K562 (cell line): ENCODE data around the gene TNIK. TPM values are rescaled to one million over a fixed set of nuclear protein-coding genes. Genes with fewer than 3 reads are reported as not detected.

Experiments
- ATAC-seq: fragments of 200-7000 bp; cut with Tn5 transposase; 3 replicates; pipeline ENCODE4 v1.9.1; 2020; ENCODE audit warnings: moderate library complexity
- BruUV-seq: library from RNA; stranded (reverse); fragments of 400-500 nt; replicated peaks from 2 replicates; lab custom pipeline; 2021; lab: Mats Ljungman, UMichigan
- CTCF ChIA-PET: fragments of 300-600 bp; formaldehyde crosslinking; extraction: SDS; loops from one replicate; lab custom pipeline; 2021; ENCODE audit warnings: low intra/inter-chr PET ratio; lab: Yijun Ruan, JAX
- POLR2A ChIA-PET: fragments of 300-600, 350-650 bp; sonication (Branson Sonifier 250); formaldehyde crosslinking; extraction: SDS; loops from one replicate; lab custom pipeline; 2021; ENCODE audit warnings: antibody characterized with exemption, inconsistent platforms; lab: Yijun Ruan, JAX
- DNase-seq, 4 experiments: peaks; one replicate each; pipeline versions ENCODE4 v3.0.0 to v3.0.0-alpha.2; 2011 to 2018; ENCODE audit warnings: low spot score in 3 of 4, mixed read lengths in 3 of 4; ENCODE audit errors: extremely low read depth in 1 of 4
- FAIRE-seq: peaks from 2 replicates; lab custom pipeline; 2011; peaks lifted over from hg19 to GRCh38; lab: Jason Lieb, UNC
- H2AFZ ChIP-seq: 2 replicates; pipeline ENCODE4 v1.6.0; 2011; ENCODE audit warnings: low read depth, low read length, control low read depth, inconsistent platforms
- H3K27ac ChIP-seq: fragments of 200-600 bp; 3 replicates; pipeline ENCODE4 v1.8.0; 2011; ENCODE audit warnings: low read depth, mild to moderate bottlenecking, control low read depth, inconsistent platforms, low read length, moderate library complexity, mixed read lengths; ENCODE audit errors: extremely low read depth
- H3K27me3 ChIP-seq, 2 experiments: fragments of 300-600 bp in 1 of 2; 2 replicates in 1 of 2; 3 replicates in 1 of 2; pipeline versions ENCODE4 v1.6.0 to v1.8.0; 2011; ENCODE audit warnings: inconsistent platforms in 2 of 2, low read length in 2 of 2, mild to moderate bottlenecking in 1 of 2, mixed read lengths in 1 of 2, moderate library complexity in 1 of 2; ENCODE audit not compliant: control insufficient read depth in 2 of 2, insufficient read depth in 2 of 2
- H3K36me3 ChIP-seq: fragments of 300-600 bp; 3 replicates; pipeline ENCODE4 v1.8.0; 2011; ENCODE audit warnings: mild to moderate bottlenecking, low read length, inconsistent platforms; ENCODE audit not compliant: control insufficient read depth, insufficient read depth
- H3K4me1 ChIP-seq, 2 experiments: fragments of 200-600 bp in 1 of 2; replicated peaks in 1 of 2; 2 replicates in 1 of 2; 3 replicates in 1 of 2; pipeline versions ENCODE4 v1.5.1 to v1.8.0; 2011; ENCODE audit warnings: inconsistent platforms in 2 of 2, low read length in 2 of 2, mild to moderate bottlenecking in 1 of 2, mixed read lengths in 1 of 2, moderate library complexity in 1 of 2; ENCODE audit not compliant: control insufficient read depth in 2 of 2, insufficient read depth in 2 of 2
- H3K4me2 ChIP-seq: 2 replicates; pipeline ENCODE4 v1.6.1; 2011; ENCODE audit warnings: low read length, control low read depth, inconsistent platforms, mixed read lengths; ENCODE audit not compliant: insufficient read depth
- H3K4me3 ChIP-seq: fragments of 200-600 bp; sonication (generic), shearing (Covaris generic); 2 replicates; pipeline ENCODE4 v1.5.1; 2016; ENCODE audit warnings: control low read depth, inconsistent platforms
- H3K79me2 ChIP-seq: fragments of 200-600 bp; 3 replicates; pipeline ENCODE4 v1.8.0; 2011; ENCODE audit warnings: low read length, inconsistent platforms; ENCODE audit not compliant: control insufficient read depth, insufficient read depth
- H3K9ac ChIP-seq, 2 experiments: 2 replicates each; pipeline versions ENCODE4 v1.6.0 to v1.6.1; 2011; ENCODE audit warnings: low read depth in 2 of 2, low read length in 2 of 2, control low read depth in 1 of 2, inconsistent platforms in 1 of 2, mild to moderate bottlenecking in 1 of 2, mixed read lengths in 1 of 2; ENCODE audit not compliant: insufficient read depth in 1 of 2
- H3K9me1 ChIP-seq: one replicate; pipeline ENCODE4 v1.6.0; 2011; ENCODE audit warnings: inconsistent platforms, mild to moderate bottlenecking, low read length, moderate library complexity; ENCODE audit not compliant: control insufficient read depth, insufficient read depth
- H3K9me3 ChIP-seq: replicated peaks from 2 replicates; pipeline ENCODE4 v1.5.1; 2011; ENCODE audit warnings: low read depth, low read length, inconsistent platforms; ENCODE audit not compliant: control insufficient read depth, insufficient read depth
- H4K20me1 ChIP-seq: replicated peaks from 2 replicates; pipeline ENCODE4 v1.6.1; 2011; ENCODE audit warnings: low read length, inconsistent platforms, mixed read lengths; ENCODE audit not compliant: control insufficient read depth, insufficient read depth
- CBFA2T2 ChIP-seq: fragments of 450-650 bp; conservative IDR thresholded peaks from 2 replicates; pipeline ENCODE4 v1.6.1; 2017; ENCODE audit warnings: mild to moderate bottlenecking
- E2F6 ChIP-seq, 2 experiments: IDR thresholded peaks; 2 replicates each; pipeline ENCODE4 v1.6.1; 2011; ENCODE audit warnings: borderline replicate concordance in 1 of 2, control low read depth in 1 of 2, low read depth in 1 of 2, low read length in 1 of 2, mild to moderate bottlenecking in 1 of 2, mixed read lengths in 1 of 2, moderate library complexity in 1 of 2; ENCODE audit not compliant: insufficient read depth in 1 of 2, insufficient read length in 1 of 2, poor library complexity in 1 of 2, severe bottlenecking in 1 of 2; ENCODE audit errors: extremely low read depth in 1 of 2
- ETV1 ChIP-seq: fragments of 450-650 bp; conservative IDR thresholded peaks from 2 replicates; pipeline ENCODE4 v1.6.1; 2016; ENCODE audit warnings: missing genetic modification characterization, control low read depth, low read depth, missing compliant biosample characterization
- HES1 ChIP-seq: fragments of 450-650 bp; IDR thresholded peaks from 2 replicates; pipeline ENCODE4 v1.6.1; 2016; ENCODE audit warnings: low read depth, mild to moderate bottlenecking, moderate library complexity
- IRF1 ChIP-seq: sonication (generic); formaldehyde crosslinking; IDR thresholded peaks from 2 replicates; pipeline ENCODE4 v1.8.0; 2022; ENCODE audit warnings: missing genetic modification reagents, mild to moderate bottlenecking, borderline replicate concordance
- POLR2H ChIP-seq: IDR thresholded peaks from 2 replicates; pipeline ENCODE4 v1.6.1; 2016; ENCODE audit warnings: missing genetic modification characterization, low read depth, mild to moderate bottlenecking, control low read depth, missing compliant biosample characterization, moderate library complexity
- PTRF ChIP-seq: fragments of 450-650 bp; IDR thresholded peaks from 2 replicates; pipeline ENCODE4 v1.6.1; 2016; ENCODE audit warnings: mild to moderate bottlenecking, missing genetic modification characterization, missing compliant biosample characterization
- SUPT5H ChIP-seq: fragments of 450-650 bp; IDR thresholded peaks from 2 replicates; pipeline ENCODE4 v1.6.1; 2016
- TEAD2 ChIP-seq: fragments of 450-650 bp; IDR thresholded peaks from 2 replicates; pipeline ENCODE4 v1.6.1; 2016; ENCODE audit warnings: missing genetic modification characterization, control low read depth, missing compliant biosample characterization
- THRAP3 ChIP-seq: fragments of 450-650 bp; IDR thresholded peaks from 2 replicates; pipeline ENCODE4 v1.6.1; 2016; ENCODE audit warnings: mild to moderate bottlenecking, inconsistent platforms, borderline replicate concordance
- YY1 ChIP-seq, 3 experiments: IDR thresholded peaks; 2 replicates each; pipeline ENCODE4 v1.6.1; 2011; ENCODE audit warnings: low read length in 2 of 3, mild to moderate bottlenecking in 2 of 3, moderate library complexity in 2 of 3, borderline replicate concordance in 1 of 3, control low read depth in 1 of 3, low read depth in 1 of 3; ENCODE audit not compliant: insufficient read depth in 3 of 3, insufficient replicate concordance in 2 of 3, control insufficient read depth in 1 of 3, insufficient read length in 1 of 3; ENCODE audit errors: extremely low read depth in 1 of 3
- ZNF143 ChIP-seq: sonication (generic); formaldehyde crosslinking; IDR thresholded peaks from 2 replicates; pipeline ENCODE4 v1.9.0; 2022; ENCODE audit warnings: mild to moderate bottlenecking, missing genetic modification reagents
- ZNF444 ChIP-seq: fragments of 250-450 bp; sonication (Bioruptor Pico); IDR thresholded peaks from 2 replicates; pipeline ENCODE4 v1.4.0; 2020; ENCODE audit warnings: mild to moderate bottlenecking, moderate library complexity
- ZNF668 ChIP-seq: fragments of 250-450 bp; sonication (Bioruptor Pico); IDR thresholded peaks from 2 replicates; pipeline ENCODE4 v1.8.0; 2022; ENCODE audit warnings: mild to moderate bottlenecking, inconsistent platforms
- WGBS: fragments of 100-300 bp; shearing (Covaris generic); methylation state at CpG from one replicate; pipeline ENCODE4 v1.1.6; 2016; ENCODE audit warnings: low coverage, mixed read lengths; ENCODE audit not compliant: insufficient coverage; ENCODE audit errors: missing lambda C conversion rate; 5-methylcytosine and 5-hydroxymethylcytosine counted together
- in situ Hi-C: fragments of 300-500 bp; cut with MboI; formaldehyde crosslinking; loops from 4 replicates; pipeline ENCODE4 v1.15.0; 2018; ENCODE audit warnings: inconsistent platforms, mixed read lengths
- intact Hi-C: fragments of 100-400 bp; cut with micrococcal nuclease; formaldehyde crosslinking; loops from 2 replicates; pipeline ENCODE4 v1.14.2; 2022
- polyA plus RNA-seq, 8 experiments: library from polyadenylated mRNA; depleted of rRNA in 4 of 8; stranded (reverse) in 5 of 8; unstranded in 3 of 8; fragments of >200 nt; fragmentation: Nextera tagmentation in 2 of 8; fragmentation: Illumina TruSeq in 1 of 8; extraction: Ambion mirVana in 2 of 8; extraction: Trizol in 1 of 8; gene quantifications; 2 replicates each; pipeline versions ENCODE4 v1.2.1 to v1.2.3, GENCODE V29; 2011 to 2014; ENCODE audit warnings: inconsistent platforms in 1 of 8, missing spikeins in 1 of 8
- total RNA-seq, 7 experiments: library from RNA; depleted of rRNA in 6 of 7; stranded (reverse); fragments of >200 nt in 6 of 7; fragmentation: Illumina TruSeq in 2 of 7; extraction: Trizol in 2 of 7; gene quantifications; 2 replicates each; pipeline versions ENCODE4 v1.2.1 to v1.2.3, GENCODE V29; 2011 to 2021; ENCODE audit warnings: low replicate concordance in 1 of 7

The TNIK gene
- total and polyA plus RNA-seq, 9 of the 15 experiments (the other 6 are each of a cell fraction or from before 2014, with no cell fraction given): 6.6 to 39.0 (median 24.7) TPM

GRCh38 chr3:171295484-171296373 lies 164.5 kb downstream of the TNIK start (continued):
- TF ChIP-seq POLR2H: no peak
- no peak for TF ChIP-seq ZNF668 (CRISPR knock-in tag)
- TF ChIP-seq HES1: no peak
- TF ChIP-seq PTRF (tag): no peak
- no peak for TF ChIP-seq ZNF143 (CRISPR knock-in tag)
- TF ChIP-seq THRAP3: no peak
- no peak for TF ChIP-seq CBFA2T2

- POLR2A ChIA-PET: interaction anchor here (0.6 to 1.9 kb wide), 3 partner anchors 14 to 661 kb away, joined by 3 to 6 read pairs (median 3); no protein-coding TSS in a partner anchor
- H3K27ac ChIP-seq: no peak overlapping the region
- no peak for TF ChIP-seq PTRF (tag)
- no peak for TF ChIP-seq ETV1 (tag)
- TF ChIP-seq SUPT5H: no peak
- TF ChIP-seq IRF1 (CRISPR knock-in tag): no peak
- TF ChIP-seq YY1 (IDR thresholded peaks at IDR 0.05; ENCODE audit: borderline replicate concordance in 1 of 3, control insufficient read depth in 1 of 3, extremely low read depth in 1 of 3, insufficient read depth in 3 of 3, insufficient read length in 1 of 3, insufficient replicate concordance in 2 of 3, low read depth in 1 of 3, low read length in 2 of 3): no peak
- no peak for TF ChIP-seq TEAD2
- TF ChIP-seq E2F6 (IDR thresholded peaks at IDR 0.05; ENCODE audit: borderline replicate concordance in 1 of 2, extremely low read depth in 1 of 2, insufficient read depth in 1 of 2, insufficient read length in 1 of 2, low read depth in 1 of 2, low read length in 1 of 2, poor library complexity in 1 of 2, severe bottlenecking in 1 of 2): no peak
- no peak for TF ChIP-seq ZNF444 (CRISPR knock-in tag)
Observed at GRCh38 chr3:171293142-171293782, 166.9 kb downstream of the TNIK start.

More at GRCh38 chr3:171293142-171293782, 166.9 kb downstream of the TNIK start:
- Histone ChIP-seq H3K4me1 (peaks cover 3 to 9% of the 10 kb centered on the region in 2 experiments; a peak in 3 of 5 replicates), H3K36me3 (no peaks in the 10 kb centered on the region), H3K9me3 (no peaks in the 10 kb centered on the region), H3K27me3 (no peaks in the 10 kb centered on the region), H3K79me2 (no peaks in the 10 kb centered on the region), H3K4me2 (no peak overlapping the region), H3K4me3 (no peak overlapping the region), H3K9ac (no peak overlapping the region), H2AFZ (no peak overlapping the region), H4K20me1 (no peaks in the 10 kb centered on the region), H3K9me1 (no peaks in the 10 kb centered on the region)
- no peak for ATAC-seq
- no TSS peak for BruUV-seq
- no peak for DNase-seq
- no peak for FAIRE-seq
- intact Hi-C loops: no loop called here
- CTCF ChIA-PET: interaction anchor here (0.7 kb wide), 1 partner anchor 9 kb away, joined by 3 read pairs; no protein-coding TSS in a partner anchor
- WGBS: 91% methylated on average over 1 of the region's 1 CpG
- in situ Hi-C loops: no loop called here
